Measurements from ENCODE around the gene BAIAP3.

DNA sequence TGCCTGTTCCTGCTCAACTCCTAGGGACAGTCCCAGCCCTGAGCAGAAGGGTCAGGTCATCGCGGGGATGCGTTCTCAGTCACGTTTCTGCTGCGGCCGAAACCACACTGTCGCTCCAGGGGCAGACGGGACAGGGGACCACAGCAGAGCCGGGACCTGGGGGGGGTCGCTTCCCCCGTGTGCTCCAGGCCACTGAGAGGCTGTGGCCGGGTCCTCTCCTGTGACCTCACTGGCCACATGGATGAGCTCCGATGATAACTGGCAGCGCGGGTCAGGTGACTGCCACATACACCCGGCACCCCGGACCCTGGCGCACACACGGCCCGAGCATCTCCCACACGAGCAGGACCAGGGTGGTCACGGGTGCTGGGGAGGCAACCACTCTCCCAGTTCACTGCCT, 31.1 kb downstream of the BAIAP3 start:
- TF ChIP-seq, protein P1, sequence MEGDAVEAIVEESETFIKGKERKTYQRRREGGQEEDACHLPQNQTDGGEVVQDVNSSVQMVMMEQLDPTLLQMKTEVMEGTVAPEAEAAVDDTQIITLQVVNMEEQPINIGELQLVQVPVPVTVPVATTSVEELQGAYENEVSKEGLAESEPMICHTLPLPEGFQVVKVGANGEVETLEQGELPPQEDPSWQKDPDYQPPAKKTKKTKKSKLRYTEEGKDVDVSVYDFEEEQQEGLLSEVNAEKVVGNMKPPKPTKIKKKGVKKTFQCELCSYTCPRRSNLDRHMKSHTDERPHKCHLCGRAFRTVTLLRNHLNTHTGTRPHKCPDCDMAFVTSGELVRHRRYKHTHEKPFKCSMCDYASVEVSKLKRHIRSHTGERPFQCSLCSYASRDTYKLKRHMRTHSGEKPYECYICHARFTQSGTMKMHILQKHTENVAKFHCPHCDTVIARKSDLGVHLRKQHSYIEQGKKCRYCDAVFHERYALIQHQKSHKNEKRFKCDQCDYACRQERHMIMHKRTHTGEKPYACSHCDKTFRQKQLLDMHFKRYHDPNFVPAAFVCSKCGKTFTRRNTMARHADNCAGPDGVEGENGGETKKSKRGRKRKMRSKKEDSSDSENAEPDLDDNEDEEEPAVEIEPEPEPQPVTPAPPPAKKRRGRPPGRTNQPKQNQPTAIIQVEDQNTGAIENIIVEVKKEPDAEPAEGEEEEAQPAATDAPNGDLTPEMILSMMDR (IDR thresholded peaks at IDR 0.05): no peak
- no peak for TF ChIP-seq POLR2A (IDR thresholded peaks at IDR 0.05)

Measured in right lobe of liver (tissue), 4 donors.